Measurements from ENCODE around the gene ADGRG3.
"Not testable (repeated sequence)": the region's sequence is repeated elsewhere in the genome, so short reads cannot be mapped to it uniquely, and the experiment has no call there.

ADGRG3 gene

GRCh38 chr16:57663917-57664661 is 4.0 kb upstream of the ADGRG3 start:
- DNase-seq (ENCODE audit: low spot score) = no peak

DNA sequence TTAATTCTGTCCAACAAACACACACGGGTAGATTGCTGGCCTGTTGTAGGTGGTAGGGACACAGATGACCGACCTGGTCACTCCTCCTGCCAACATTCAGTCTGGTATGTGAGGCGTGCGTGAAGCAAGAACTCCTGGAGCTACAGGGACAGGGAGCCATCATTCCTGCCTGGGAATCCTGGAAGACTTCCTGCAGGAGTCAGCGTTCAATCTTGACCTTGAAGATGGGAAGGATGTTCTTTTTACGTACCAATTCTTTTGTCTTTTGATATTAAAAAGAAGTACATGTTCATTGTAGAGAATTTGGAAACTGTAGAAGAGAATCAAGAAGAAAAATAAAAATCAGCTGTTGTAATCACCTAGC is 3.5 kb upstream of the ADGRG3 start:
- no peak for DNase-seq (ENCODE audit: low spot score)

DNA sequence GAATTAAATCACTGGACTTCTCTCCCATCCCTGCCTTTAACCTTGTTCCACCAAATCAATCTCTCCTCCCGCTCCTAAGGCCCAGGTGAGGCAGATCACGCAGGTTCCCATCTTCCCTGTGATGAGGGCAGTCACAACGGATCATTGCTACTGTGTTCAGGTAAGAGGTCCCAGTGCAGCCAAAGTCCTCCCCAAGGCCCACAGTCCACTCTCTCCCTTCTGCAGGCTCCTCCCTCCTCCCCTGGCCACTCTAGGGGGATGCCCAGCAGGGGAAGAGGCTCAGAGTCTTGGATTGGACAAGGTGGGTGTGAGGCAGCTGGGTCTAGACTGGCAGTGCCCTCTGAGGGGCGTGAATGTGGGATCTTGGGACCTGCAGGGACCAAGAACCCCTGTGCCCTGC is 2.6 kb upstream of the ADGRG3 start:
- DNase-seq (ENCODE audit: low spot score) = no peak

DNA sequence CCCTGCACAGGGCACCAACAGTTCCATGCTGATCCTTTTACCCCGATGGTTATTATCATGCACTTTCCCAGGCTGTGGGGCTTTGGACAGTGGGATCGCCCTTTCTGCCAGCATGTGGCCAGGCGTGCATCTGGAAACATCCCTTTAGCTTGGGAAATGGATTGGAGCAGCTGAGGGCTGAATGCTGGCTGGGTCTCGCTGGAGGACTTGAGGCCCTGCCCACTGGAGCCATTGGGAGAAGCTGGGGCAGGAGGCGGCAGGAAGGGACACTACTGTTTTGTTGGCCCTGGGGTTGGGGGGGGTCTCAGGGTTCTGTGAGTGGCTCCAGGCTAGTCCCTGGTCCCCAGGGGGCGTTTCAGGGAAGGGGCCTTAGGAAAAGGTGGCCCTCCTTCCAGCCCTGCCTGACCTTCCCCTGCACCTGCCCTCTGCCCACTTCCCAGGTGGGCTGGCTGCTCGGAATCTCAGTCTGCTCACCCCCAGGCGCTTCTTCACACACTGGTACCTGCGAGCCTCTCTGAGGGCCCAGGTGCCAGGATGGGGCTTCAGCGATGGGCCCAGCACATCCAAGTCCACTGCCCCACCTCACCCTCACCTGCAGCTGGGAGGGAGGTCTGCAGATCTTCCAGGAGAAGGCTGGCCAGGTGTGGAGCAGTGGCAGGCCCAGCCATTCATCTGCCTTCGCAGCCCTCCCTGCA is 1.6 kb upstream of the ADGRG3 start:
- DNase-seq (ENCODE audit: low spot score) = no peak

DNA sequence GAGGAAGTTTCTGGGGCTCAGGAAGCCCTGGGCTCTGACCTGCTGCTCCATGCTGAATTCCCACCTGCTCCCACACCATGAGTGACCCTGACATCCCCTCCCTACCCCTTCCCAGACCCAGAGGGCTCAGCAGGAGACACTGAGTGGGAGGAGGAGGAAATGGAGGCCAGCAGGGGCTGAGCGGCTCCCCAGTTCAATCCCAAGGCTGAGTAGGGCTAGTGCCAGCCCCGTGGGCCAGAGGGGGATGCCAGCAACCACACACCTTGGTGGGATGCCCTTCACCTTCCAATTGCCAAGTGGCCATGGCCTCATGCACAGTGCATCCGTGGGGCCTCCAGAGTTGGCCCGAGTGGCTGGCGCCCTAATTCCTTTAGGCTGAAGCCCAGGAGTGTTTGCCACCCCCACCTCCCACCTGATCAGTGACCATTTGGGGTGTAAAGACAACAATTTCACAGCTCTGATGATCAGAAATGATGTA is 1.0 kb upstream of the ADGRG3 start:
- DNase-seq (ENCODE audit: low spot score) = no peak

DNA sequence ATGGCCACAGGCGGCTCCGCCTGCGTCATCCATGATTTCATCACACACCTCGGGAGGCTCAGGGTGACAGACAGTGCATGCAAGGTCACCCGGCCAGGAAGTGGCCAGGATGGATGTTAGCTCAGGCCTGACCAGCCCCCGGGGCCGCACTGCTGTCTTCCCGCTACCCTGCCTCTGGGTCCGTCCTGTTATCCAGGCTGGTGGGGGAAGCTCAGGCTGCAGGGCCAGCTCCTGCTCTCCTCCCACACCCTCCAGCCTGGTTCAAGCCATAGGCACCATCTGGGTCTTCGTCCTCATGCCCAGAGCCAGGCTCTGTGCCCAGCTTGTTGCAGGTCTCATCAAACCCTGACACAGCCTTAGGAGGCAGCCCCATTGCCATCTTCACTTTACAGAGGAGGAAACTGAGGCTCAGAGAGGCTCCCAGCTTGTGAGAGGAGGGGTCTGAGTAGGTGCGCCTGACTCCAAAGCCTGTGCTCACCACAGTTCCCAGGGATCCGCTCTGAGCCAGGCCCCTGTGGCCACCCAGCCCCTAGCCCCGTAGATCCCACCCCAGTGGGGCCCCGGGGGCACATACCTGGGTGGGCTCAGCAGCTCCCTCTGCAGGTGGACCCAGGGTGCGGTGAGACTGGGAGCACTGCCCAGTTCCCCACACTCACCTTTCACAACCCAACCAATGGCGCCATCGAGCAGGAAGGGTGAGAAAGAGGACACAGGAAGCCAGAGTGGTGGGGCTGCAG is 412 bp upstream of the ADGRG3 start:
- no peak for DNase-seq (ENCODE audit: low spot score)

DNA sequence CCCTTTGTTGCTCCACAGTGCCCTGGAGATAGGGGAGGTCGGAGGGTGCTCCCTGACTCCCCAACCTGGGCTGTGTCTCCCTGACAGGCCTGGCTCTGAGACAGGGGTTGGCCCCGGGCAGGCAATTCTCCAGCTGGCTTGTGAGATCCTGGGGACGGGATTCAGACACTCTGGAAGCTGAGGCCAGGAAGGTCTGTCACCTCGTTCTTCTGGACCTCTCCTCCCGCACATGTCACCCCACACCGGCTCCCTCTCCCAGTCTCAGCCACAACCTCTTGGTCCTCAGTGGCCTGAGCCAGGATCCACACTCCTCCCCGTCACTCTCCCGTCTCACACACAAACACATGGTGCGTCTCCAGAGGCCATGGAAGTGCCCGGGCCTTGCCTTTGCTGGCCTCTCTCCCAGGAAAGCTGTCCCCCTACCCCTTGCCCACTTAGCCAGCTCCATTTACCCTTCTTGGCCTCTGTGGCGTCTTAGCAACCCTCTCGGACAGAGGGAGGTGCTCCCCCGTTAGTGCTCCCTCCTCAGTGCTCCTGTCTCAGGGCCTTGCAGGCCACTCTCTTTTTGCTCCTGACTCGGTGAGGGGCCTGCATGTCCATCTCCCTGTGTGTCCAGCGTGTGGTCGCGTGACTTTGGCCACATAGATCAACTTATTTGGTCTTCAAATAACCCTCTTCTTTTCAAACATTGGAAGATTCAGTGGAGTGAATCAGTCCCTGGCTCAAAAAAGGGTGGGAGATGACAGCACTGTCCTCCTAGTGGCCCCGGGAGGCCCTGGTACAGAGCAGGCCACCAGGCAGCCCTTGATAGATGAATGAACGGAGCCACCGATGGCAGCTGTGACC is 747 bp downstream of the ADGRG3 start:
- DNase-seq (ENCODE audit: low spot score) = no peak

DNA sequence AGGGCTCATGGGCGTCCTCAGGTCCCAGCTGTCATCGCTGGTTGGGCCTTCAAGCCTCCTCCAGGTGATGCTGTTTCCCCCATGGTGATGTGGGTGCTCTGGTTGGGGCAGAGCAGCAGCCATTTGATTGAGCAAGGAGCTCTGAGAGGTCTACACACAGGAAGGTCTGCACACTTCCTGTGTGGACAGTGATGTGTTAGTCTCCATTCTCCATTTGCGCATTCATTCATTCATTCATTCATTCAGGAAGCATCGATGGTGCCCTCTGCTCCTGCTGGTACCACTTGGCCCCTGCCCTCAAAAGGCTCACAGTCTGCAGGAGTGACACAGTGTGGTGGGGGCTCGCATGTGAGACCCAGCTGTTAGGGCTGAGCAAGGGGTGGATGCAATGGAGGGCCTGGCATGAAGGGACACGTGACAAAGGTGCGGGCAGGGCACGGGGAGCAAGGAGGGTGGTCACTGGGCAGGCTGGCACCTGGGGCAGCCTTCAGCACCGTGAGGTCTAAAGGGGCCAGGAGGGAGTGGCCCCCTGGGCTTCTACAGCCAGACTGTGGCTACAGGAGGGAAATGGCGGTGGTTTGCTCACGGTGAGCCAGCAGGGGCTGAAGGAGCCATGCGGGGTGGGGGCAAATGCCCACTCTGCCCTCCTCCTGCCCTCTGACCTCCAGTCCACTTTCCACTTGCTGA is 1.5 kb downstream of the ADGRG3 start:
- no peak for DNase-seq (ENCODE audit: low spot score)

DNA sequence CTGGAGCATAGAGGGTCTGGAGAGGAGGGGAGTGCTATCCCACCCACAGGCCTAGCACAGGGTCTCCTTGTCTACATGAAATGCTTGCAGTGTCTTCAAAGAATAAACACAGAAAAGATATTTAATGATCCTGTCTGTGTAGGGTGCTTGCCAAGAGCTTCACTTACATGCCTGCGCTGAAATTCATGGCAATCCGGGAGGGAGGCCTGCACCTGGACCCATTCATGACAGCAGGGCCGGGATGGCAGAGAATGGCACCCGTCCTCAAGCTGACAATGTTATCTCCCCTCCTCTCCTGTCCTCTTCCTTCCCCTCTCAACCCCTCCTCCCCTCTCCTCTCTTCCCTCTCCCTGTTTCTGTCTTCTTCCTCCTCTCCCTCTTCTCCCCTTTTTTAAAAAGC is 2.1 kb downstream of the ADGRG3 start:
- no peak for DNase-seq (ENCODE audit: low spot score)

DNA sequence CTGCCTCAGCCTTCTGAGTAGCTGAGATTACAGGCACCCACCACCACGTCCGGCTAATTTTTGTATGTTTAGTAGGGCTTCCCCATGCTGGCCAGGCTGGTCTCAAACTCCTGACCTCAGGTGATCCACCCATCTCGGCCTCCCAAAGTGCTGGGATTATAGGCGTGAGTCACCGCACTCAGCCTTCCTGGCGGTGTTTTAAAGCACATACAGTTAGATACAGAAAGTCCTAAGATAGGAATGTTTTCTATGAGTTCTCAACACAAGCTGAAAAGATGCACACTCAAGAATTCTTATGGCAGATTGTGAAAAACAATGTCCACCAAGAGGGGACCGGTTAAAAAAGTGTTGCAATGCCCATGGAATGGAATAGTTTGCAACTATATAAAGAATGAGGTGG is 3.3 kb downstream of the ADGRG3 start:
- not testable (repeated sequence) for DNase-seq (ENCODE audit: low spot score)

GRCh38 chr16:57672416-57672815 is 4.3 kb downstream of the ADGRG3 start:
- no peak for DNase-seq (ENCODE audit: low spot score)

DNA sequence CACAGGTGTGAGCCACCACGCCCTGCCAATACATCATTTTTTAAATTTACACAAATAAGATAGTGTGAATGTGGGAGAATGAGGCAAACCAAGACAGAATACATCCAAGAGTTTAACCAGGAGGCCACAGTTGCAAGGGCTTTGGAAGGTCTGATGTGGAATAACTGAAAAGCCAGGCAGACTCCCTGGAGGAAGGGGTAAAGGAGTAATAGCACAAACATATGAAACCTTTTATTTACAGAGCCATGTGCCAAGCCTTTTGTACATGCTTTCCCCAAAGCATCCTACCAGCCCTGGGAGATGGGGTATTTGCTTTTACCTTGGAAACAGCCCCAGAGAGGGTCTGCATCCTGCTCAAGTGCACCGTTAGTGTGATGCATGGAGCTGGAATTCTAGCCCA is 4.7 kb downstream of the ADGRG3 start:
- DNase-seq (ENCODE audit: low spot score) = no peak

DNA sequence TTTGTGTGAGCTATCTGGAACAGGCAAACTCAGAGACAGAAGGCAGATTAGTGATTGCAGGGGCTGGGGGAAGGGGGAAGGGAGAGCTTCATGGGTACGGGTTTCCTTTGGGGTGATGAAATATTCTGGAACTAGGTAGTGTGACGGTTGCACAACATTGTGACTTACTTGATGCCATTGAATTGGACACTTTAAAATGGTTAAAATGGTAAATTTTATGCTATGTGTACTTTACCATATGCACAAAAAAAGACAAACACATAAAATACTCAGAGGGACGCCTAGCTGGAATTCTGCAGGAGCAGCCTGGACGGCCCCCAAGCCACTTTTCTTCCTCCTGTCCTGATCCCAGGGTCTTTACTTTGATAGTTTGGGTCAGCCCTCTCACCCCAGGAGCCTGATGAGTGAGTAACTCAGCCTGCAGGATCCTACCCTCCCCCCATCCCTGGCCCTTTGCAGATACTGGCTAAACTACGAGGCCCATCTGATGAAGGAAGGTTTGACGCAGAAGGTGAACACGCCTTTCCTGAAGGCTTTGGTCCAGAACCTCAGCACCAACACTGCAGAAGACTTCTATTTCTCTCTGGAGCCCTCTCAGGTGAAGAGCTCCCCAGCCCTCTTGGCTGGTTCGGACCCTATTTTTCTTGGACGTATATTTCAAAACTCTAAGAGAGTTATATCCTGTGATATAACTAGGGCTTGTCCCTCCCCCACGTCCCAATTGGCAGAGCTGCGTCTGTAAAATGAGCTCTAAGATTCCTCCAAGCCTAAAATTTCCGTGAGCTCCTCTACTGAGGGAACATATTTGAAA is 7.8 kb downstream of the ADGRG3 start:
- DNase-seq (ENCODE audit: low spot score) = no peak

- no peak for DNase-seq (ENCODE audit: low spot score)
These were observed 8.5 kb downstream of the ADGRG3 start for GRCh38 chr16:57676553-57677085.

DNA sequence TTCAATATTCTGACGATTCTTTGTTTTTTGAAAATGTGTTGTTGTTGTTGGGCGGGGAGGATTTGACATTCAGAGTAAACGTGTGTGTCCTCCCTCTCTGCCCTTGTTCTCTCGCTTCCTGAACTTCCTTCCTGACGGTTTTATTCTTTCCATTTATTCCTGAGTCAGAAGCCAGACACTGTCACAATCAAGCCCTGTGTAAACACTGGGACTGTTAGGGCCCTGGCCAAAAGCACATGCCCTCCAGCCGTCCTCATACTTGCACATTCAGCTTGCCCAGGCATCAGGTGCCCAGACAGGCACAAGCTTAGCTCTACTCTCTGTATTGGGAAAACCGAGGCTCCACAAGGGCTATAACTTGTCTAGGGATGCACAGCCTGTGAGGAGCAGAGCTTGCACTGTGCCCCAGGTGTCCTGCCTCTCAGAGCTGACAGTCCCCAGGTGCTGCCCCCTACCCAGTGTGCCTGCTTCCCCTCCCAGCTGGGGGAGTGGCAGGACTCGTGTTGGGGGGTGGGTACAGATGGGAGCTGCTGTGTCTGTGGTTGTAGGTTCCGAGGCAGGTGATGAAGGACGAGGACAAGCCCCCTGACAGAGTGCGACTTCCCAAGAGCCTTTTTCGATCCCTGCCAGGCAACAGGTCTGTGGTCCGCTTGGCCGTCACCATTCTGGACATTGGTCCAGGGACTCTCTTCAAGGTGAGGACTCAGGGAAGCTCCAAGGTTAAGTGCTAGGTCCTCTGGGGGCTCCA is 9.7 kb downstream of the ADGRG3 start:
- no peak for DNase-seq (ENCODE audit: low spot score)

DNA sequence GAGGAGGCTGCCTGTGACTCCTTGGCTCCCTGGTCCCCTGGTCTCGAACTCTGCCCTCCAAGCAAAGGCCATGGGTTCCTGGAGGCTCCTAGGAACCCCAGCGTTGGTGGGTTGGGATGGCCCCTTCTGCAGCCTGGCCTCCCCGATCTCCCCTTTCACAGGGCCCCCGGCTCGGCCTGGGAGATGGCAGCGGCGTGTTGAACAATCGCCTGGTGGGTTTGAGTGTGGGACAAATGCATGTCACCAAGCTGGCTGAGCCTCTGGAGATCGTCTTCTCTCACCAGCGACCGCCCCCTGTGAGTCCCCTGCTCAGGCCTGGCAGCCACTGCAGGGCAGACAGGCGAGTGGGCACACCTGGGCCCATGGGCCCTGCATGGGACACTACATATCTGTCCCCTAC is 10.9 kb downstream of the ADGRG3 start:
- no peak for DNase-seq (ENCODE audit: low spot score)

GRCh38 chr16:57679767-57680482 is 11.8 kb downstream of the ADGRG3 start:
- DNase-seq (ENCODE audit: low spot score) = no peak

GRCh38 chr16:57680842-57681375 is 12.8 kb downstream of the ADGRG3 start:
- no peak for DNase-seq (ENCODE audit: low spot score)

Data from pons (tissue), 1 donor.